Measurements from ENCODE around the gene EN2. TPM values are rescaled to one million over a fixed set of nuclear protein-coding genes. Genes with fewer than 3 reads are reported as not detected.
A peak's percentile ranks its signal among the peaks of the same experiment; 100 is the strongest.

EN2 gene
- total RNA-seq, 4 donors from 2014 or later, result not detected

- no peak overlapping the region for H3K4me3 ChIP-seq
- no peaks in the 10 kb centered on the region for H3K9me3 ChIP-seq
- TF ChIP-seq POLR2A (IDR thresholded peaks at IDR 0.05) (no peak), POLR2AphosphoS5 (IDR thresholded peaks at IDR 0.05) (no peak), CTCF (IDR thresholded peaks at IDR 0.05) (no peak), EP300 (IDR thresholded peaks at IDR 0.05; ENCODE audit: low read depth) (no peak)
- DNase-seq, result no peak
- intact Hi-C loops (cut with DNase I; ENCODE audit: low total_unique reads) (no loop called here), in situ Hi-C loops (cut with MboI; ENCODE audit: low pct_ligation_motif_present in 1 of 4, low pct_unique_long_range_greater_than_20kb in 1 of 4, low sequenced_read_pairs in 3 of 4) (no loop called here)
- 91 to 100% methylated on average over 6 to 17 of the region's 17 CpGs for WGBS, 2 donors (ENCODE audit: low coverage in 1 of 2)
- no peaks in the 10 kb centered on the region for H3K36me3 ChIP-seq
- H3K27me3 ChIP-seq, result peaks cover 25% of the 10 kb centered on the region
- H3K27ac ChIP-seq, result no peak overlapping the region
- H3K4me1 ChIP-seq, result no peaks in the 10 kb centered on the region
These were observed 46.1 kb upstream of the EN2 start for GRCh38 chr7:155411718-155412415.

- Histone ChIP-seq H3K27ac (no peak overlapping the region), H3K27me3 (peaks cover 29% of the 10 kb centered on the region), H3K9me3 (no peaks in the 10 kb centered on the region), H3K36me3 (no peaks in the 10 kb centered on the region), H3K4me1 (no peaks in the 10 kb centered on the region), H3K4me3 (no peak overlapping the region)
- in situ Hi-C loops (cut with MboI; ENCODE audit: low pct_ligation_motif_present in 1 of 4, low pct_unique_long_range_greater_than_20kb in 1 of 4, low sequenced_read_pairs in 3 of 4) (no loop called here), intact Hi-C loops (cut with DNase I; ENCODE audit: low total_unique reads) (no loop called here)
- TF ChIP-seq EP300 (IDR thresholded peaks at IDR 0.05; ENCODE audit: low read depth), result no peak
- peak; percentile 33 to 64 (median 49) for TF ChIP-seq CTCF (IDR thresholded peaks at IDR 0.05)
- DNase-seq, result peak; percentile 42
- WGBS, 2 donors (ENCODE audit: low coverage in 1 of 2), result 31% methylated on average over 25 of the region's 25 CpGs; no CpG with 5 or more reads in 1 of the 2 donors
These were observed 45.3 kb upstream of the EN2 start for GRCh38 chr7:155412416-155413253.

GRCh38 chr7:155414547-155415492 is 43.1 kb upstream of the EN2 start:
- Histone ChIP-seq H3K9me3 (no peaks in the 10 kb centered on the region), H3K27me3 (peaks cover 39% of the 10 kb centered on the region), H3K36me3 (no peaks in the 10 kb centered on the region), H3K27ac (no peak overlapping the region), H3K4me3 (no peak overlapping the region), H3K4me1 (no peaks in the 10 kb centered on the region)
- in situ Hi-C loops (cut with MboI; ENCODE audit: low pct_ligation_motif_present in 1 of 4, low pct_unique_long_range_greater_than_20kb in 1 of 4, low sequenced_read_pairs in 3 of 4) (no loop called here), intact Hi-C loops (cut with DNase I; ENCODE audit: low total_unique reads) (no loop called here)
- no peak for DNase-seq
- 82% methylated on average over 14 to 24 of the region's 24 CpGs for WGBS, 2 donors (ENCODE audit: low coverage in 1 of 2)
- TF ChIP-seq EP300 (IDR thresholded peaks at IDR 0.05; ENCODE audit: low read depth), result no peak
- TF ChIP-seq POLR2AphosphoS5 (IDR thresholded peaks at IDR 0.05), result no peak
- no peak for TF ChIP-seq POLR2A (IDR thresholded peaks at IDR 0.05)

GRCh38 chr7:155416646-155417380 is 41.1 kb upstream of the EN2 start:
- no peak for DNase-seq
- H3K27me3 ChIP-seq, result peaks cover 27% of the 10 kb centered on the region
- TF ChIP-seq POLR2AphosphoS5 (IDR thresholded peaks at IDR 0.05) (no peak), EP300 (IDR thresholded peaks at IDR 0.05; ENCODE audit: low read depth) (no peak), CTCF (IDR thresholded peaks at IDR 0.05) (no peak), POLR2A (IDR thresholded peaks at IDR 0.05) (no peak)
- no peak overlapping the region for H3K27ac ChIP-seq
- no peaks in the 10 kb centered on the region for H3K9me3 ChIP-seq
- no peaks in the 10 kb centered on the region for H3K4me1 ChIP-seq
- intact Hi-C loops (cut with DNase I; ENCODE audit: low total_unique reads) (no loop called here), in situ Hi-C loops (cut with MboI; ENCODE audit: low pct_ligation_motif_present in 1 of 4, low pct_unique_long_range_greater_than_20kb in 1 of 4, low sequenced_read_pairs in 3 of 4) (no loop called here)
- H3K36me3 ChIP-seq, result no peaks in the 10 kb centered on the region
- no peak overlapping the region for H3K4me3 ChIP-seq
- WGBS, 2 donors (ENCODE audit: low coverage in 1 of 2), result 74 to 82% methylated on average over 4 to 17 of the region's 17 CpGs

Measured in transverse colon (tissue), 4 donors.